Myometrial cell (primary cell): ENCODE results near the gene WNT7A. TPM values are rescaled to one million over a fixed set of nuclear protein-coding genes. Genes with fewer than 3 reads are reported as not detected.

Source experiments
- total RNA-seq: library from RNA; depleted of rRNA; stranded (reverse); fragments of >200 nt; gene quantifications from 2 replicates; pipeline ENCODE4 v1.2.3, GENCODE V29; 2015

Gene WNT7A
- total RNA-seq, result not detected in 2 replicates

DNA sequence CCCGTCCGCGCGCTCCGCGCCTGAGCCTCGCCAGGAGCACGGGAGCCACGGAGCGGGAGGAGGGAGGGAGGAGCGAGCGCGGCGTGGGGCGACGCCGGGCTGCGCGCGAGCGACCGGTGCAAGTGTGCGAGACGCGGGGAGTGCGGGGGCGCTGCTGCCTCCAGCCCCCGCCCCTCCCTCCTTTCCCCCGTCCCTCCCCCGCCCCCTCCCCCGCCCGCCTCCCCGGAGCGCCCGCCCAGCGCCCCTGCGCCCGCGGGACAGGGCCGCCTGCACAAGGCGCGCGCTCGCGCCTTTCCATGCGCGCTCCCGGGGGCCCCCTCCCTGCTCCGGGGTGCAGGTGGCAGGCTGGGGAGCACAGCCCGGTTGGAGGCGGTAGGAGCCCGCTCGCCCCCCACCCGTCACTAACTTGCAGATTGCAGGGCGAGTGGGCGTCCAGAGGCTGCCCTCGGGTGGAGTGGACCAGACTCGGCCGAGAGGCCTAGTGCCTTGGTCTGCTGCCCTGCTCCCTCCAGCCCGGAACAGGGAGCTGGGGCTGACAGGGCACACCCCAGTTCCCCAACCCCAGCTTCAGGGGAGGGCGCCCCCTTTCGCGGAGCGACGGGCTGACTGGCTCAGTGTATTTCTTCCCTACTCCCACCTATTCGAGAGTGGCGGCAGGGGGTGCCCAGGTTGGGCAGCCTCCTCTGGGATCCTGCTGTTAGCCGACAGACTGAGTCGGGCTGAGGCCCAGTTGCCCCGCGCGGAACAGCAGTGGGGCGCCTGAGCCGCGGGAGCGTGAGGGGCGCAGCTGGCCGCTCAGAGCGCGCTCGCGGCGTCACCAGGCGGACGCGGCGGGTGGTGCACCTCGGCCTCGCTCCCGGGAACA lies at the start of gene WNT7A:
TSS of gene WNT7A (minus strand) at position 126 of the 865 bp plus-strand sequence. CDS start 255 bp downstream, outside the sequence.

Other genes starting within 250 kb of the WNT7A start
- gene CHCHD4, start 244.8 kb upstream of the WNT7A start, total RNA-seq, result 17.3 and 17.7 TPM in 2 replicates
- gene TMEM43, start 245.0 kb upstream of the WNT7A start, total RNA-seq, result 126 and 136 TPM in 2 replicates